ENCODE data around the gene RDH5.
A peak's percentile ranks its signal among the peaks of the same experiment; 100 is the strongest.

RDH5 gene

GRCh38 chr12:55713721-55714120, 6.5 kb upstream of the RDH5 start:
- no peak for DNase-seq

- DNase-seq, result no peak
Measured at GRCh38 chr12:55715169-55715764, 4.9 kb upstream of the RDH5 start.

DNA sequence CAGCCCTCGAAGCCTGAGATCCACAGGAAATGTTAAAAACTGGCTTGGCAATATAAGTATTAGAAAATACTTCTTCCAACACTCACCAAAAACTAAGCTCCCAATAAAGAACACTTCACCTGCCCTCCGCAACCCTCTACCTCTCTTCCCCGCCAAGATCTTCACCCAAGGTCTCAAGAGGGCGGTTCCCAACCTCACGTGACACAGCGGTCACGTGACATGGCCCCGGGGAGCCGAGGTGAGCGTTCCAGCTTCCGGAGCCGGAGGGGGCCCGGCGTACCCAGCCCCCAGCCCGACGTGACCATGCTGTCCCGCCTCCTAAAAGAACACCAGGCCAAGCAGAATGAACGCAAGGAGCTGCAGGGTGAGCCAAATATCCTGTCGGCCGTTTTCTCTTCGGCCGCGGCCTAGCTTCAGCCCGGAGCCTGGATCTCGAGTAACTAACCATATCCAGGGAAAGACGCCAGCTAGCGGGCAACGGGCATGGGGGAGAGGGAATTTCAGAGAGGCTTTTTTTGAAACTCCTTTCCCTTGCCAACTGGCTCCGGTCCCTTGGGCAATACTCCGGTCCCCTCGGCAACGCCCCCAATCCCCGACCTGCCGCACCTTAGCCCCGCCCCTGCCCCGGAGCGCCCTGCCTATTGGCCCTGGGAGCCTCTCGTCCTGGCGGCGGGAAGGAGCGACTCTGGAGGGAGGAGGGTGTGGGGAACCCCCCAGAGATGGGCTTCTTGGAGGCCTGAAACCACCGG, 4.2 kb upstream of the RDH5 start, which contains the start of gene BLOC1S1:
Gene BLOC1S1, plus strand, starts transcription at position 214 of the 749 bp plus-strand sequence. Its CDS starts 6 bp downstream, at position 220.
- DNase-seq, result peak; percentile 97

DNA sequence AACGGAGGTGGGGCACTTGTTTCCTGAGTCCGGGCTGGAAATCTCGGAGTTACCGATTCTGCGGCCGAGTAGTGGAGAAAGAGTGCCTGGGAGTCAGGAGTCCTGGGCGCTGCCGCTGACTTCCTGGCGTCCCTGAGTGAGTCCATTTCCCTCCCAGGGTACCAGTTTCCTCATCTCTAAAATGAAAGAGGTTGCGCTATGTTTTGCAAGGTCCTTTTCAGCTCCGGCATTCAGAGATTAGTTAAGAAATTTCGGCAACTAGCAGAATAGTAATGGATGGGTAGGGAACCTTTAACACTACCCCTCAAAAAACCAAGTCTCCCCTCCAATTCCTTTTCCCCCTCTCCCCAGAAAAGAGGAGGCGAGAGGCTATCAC, 3.6 kb upstream of the RDH5 start:
- DNase-seq, result no peak

DNA sequence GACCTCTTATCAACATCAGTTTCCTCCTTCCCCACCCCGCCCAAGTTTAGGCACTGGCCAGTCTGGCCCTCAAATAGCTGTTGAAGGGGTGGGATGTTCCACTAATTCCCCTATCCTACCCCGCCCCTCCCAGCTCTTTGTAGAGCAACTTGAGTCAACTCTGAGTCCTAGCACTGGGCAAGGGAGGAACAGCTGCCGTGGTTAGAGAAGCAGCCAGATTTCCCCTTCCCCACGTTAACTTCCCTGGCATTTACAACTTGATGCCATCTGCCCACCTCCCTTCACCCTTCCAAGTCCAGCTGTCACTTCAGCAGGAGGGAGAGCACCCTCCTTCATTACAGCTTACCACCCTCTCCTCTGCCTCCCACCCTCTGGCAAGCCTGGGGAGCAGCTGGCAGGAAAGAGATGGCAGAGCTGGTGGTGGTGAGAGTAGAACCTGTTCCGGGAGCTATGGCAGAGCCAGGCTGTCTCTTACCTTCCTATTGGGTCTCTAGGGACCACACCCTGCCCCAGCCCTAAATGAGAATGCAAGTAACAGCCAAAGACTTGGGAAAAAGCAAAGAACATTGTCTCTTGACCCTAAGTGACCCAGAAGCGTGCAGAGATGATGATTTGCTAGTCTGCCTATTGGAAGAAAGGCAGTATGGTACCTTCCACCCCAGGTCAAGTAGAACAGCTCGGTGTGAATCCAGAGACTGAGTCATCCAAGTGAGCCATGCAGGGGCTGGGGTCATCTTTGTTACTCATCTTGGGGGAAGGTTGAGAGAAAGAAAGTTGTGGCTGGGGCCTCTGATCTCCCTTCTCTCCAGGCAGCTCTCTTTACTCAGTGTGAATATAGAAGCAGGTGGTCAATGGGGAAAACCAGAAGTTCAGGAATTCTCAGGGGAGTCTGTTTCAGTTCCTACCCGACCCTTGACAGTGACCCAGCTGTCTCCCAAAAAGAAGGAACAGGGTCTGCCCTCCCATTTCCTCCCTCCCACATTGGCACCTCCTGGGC, 2.9 kb upstream of the RDH5 start:
- DNase-seq, result peak; percentile 62

GRCh38 chr12:55718015-55718414, 2.2 kb upstream of the RDH5 start:
- peak; percentile 39 for DNase-seq

- no peak for DNase-seq
Measured at GRCh38 chr12:55718624-55719275, 1.4 kb upstream of the RDH5 start.

- DNase-seq, result no peak
Measured at GRCh38 chr12:55719371-55719770, 822 bp upstream of the RDH5 start.

DNA sequence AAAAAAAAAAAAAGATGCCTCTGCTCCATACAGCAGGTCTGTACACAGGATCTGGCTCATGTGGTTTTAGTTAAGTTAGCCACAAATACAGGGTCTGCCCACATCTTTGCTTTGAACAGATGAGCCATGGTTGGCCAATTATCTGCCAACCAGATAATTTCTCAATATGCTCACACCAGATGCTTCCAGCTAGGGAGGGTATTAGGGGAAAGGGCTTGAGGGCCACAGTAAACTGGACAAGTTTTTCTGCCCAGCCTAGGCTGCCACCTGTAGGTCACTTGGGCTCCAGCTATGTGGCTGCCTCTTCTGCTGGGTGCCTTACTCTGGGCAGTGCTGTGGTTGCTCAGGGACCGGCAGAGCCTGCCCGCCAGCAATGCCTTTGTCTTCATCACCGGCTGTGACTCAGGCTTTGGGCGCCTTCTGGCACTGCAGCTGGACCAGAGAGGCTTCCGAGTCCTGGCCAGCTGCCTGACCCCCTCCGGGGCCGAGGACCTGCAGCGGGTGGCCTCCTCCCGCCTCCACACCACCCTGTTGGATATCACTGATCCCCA, 776 bp downstream of the RDH5 start:
- DNase-seq, result peak; percentile 72

- DNase-seq, result no peak
Measured at GRCh38 chr12:55721601-55722213, 1.5 kb downstream of the RDH5 start.

GRCh38 chr12:55722948-55723347, 2.8 kb downstream of the RDH5 start:
- no peak for DNase-seq

- no peak for DNase-seq
Measured at GRCh38 chr12:55723516-55724225, 3.5 kb downstream of the RDH5 start.

DNA sequence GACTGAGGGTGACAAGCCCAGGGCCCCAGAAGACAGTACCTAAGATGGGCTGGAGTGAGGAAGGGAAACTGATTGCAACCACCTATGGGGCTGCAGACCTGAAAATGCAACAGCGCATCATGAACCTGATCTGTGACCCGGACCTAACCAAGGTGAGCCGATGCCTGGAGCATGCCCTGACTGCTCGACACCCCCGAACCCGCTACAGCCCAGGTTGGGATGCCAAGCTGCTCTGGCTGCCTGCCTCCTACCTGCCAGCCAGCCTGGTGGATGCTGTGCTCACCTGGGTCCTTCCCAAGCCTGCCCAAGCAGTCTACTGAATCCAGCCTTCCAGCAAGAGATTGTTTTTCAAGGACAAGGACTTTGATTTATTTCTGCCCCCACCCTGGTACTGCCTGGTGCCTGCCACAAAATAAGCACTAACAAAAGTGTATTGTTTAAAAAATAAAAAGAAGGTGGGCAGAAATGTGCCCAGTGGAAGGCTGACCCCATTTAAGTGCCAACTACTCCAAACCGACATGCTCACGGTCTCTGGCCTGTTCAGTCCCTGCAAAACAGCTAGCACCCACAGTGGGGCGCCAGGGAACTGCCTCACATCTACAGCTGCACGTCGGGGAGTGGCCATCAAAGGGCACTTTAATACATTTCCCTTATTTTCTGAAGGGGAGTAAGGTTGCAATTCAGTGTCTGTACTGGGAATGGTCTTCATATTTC, 4.2 kb downstream of the RDH5 start:
- DNase-seq, result peak; percentile 69

DNA sequence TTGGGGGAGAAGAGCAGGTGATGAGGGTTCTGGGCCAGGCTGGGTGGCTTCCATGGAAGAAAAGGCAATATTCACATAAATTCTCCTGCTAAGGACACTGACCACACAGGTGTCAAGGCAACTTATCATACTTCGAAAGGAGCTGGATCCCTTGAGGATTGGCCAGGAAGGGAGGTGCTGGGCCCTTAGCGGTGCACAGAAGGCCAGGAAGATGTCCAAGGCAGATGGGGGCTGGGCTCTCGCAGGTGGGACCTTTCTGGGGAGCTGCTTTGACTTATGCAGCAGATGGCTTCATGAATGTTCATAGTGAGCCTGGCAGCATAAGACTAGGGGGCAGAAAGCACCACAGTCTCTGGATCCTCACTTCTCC, 4.7 kb downstream of the RDH5 start:
- no peak for DNase-seq

GRCh38 chr12:55725556-55725955, 5.4 kb downstream of the RDH5 start:
- DNase-seq, result no peak

DNA sequence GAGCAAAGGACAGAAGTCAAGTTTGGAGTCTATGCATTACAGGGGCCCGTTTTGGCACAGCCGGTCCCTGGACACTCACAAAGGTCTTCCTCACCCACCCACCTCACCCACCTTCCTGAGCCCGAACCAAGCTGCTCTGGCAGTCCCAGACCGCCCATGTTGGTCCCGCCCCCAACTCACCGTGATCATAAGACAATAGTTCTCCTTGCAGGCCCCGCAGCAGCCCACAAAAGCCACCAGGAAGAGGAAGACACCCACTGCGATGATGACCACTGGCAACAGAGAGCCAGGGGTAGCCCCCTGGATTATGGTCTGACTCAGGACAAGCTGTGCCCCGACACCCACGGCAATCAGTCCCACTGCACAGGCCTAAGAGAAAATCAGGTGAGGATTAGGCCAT, 6.8 kb downstream of the RDH5 start:
- DNase-seq, result no peak

GRCh38 chr12:55727643-55728185, 7.5 kb downstream of the RDH5 start:
- no peak for DNase-seq

DNA sequence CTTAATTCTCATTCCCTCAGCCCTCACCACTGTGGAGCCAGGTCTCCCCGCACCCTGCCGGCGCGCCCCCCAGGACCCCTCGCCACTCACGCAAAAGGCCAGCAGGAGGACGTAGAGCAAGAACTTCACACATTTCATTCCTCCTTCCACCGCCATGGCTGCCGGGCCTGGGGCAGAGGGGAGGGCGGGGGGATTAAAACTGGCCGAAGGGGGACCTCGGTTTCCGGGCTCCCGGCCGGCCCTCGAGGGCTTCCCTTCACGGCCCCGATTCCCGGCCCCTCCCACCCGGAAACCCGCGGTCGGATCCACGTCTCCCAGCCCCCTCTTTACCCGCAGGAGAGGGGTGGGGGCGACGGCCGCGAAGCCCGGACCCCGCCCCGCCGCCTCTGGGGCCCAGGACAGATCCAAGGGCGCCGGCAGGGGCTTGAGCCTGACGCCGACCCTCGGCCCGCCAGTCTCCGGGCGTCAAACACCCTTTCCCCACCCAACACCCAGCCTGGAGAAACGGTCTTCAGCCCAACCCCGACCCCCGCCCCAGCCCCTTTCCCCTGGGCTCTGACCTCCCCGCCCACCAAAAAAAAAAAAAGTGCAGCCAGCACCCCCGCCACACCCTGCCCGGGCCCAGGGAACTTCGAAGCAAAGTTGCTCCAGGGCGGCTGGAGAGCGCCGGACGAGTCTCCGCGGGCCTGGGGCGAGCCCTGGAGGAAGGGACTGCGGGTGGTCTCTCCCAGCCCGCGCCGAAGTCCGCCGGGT, 8.2 kb downstream of the RDH5 start:
- DNase-seq, result peak; percentile 55

DNA sequence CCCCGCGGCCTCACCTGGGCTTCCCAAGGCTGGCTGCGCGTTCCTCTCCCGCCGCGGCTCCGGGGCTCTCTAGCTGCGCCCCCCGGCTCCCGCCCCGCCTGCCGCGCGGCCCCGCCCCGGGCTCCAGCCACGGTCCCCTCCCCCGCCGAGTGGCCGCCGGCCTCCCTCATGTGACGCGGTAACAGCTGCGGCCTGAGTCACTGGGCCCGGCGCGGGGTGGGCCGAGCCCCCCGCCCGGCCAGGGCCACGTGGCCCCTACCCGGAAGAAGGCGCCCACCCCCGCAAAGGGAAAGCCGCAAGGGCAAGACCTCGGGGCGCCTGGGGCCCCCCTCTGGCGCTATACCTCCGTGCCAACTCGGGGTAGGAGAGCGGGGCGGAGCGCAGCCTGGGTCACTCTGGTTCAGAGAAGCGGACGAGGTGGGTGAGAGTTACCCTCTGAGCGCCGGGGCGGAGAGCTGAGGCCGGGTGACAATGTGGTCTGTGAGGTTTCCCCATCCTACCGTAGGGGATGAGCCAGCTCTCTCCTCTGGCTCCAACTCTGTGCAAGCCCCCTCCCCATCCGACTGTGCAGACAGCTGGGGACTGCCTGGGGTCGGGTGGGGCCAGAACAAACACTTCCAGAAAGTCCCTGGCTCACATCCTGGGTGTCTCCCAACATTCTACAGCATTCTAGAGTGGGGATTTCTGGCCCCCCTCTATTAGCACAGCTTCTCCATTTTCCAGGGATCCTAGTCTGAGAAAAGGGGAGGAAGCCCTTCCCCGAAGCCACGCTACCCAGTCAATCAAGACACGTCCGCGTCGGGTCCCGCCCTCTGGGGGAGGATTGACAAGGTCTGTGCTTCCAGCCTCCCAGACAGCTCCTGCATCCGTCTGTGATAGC, 9.0 kb downstream of the RDH5 start, which contains the start of gene CD63:
Gene CD63, minus strand, starts transcription at position 71 of the 880 bp plus-strand sequence. CDS start 668 bp downstream, outside the sequence.
- peak; percentile 96 for DNase-seq

All from NCI-H82 (cell line).